Activated CD4-positive, alpha-beta T cell treated with anti-CD3 and anti-CD28 coated beads, Interleukin-2, amount 50 U/mL, for 4 hours (primary cell): ENCODE results near the gene SDHAF2.
"Not testable (repeated sequence)": the region's sequence is repeated elsewhere in the genome, so short reads cannot be mapped to it uniquely, and the experiment has no call there.

Experiments
- DNase-seq, 2 experiments: peaks; one replicate each; pipeline ENCODE4 v3.0.0-alpha.2; 2020

The SDHAF2 gene

GRCh38 chr11:61429346-61429690 lies 606 bp upstream of the SDHAF2 start:
- DNase-seq: peak; percentile 39 to 40

- DNase-seq: not testable (repeated sequence)
Measured at GRCh38 chr11:61430839-61431238, 915 bp downstream of the SDHAF2 start.

- no peak for DNase-seq
Measured at GRCh38 chr11:61437496-61437895, 7.6 kb downstream of the SDHAF2 start.

- no peak for DNase-seq
Measured at GRCh38 chr11:61439615-61440014, 9.7 kb downstream of the SDHAF2 start.

- DNase-seq: no peak
Measured at GRCh38 chr11:61442616-61443015, 12.7 kb downstream of the SDHAF2 start.

GRCh38 chr11:61445516-61445915 lies 15.6 kb downstream of the SDHAF2 start:
- no peak for DNase-seq

- DNase-seq: peak; percentile 73 to 75
Measured at GRCh38 chr11:61446211-61446651, 16.3 kb downstream of the SDHAF2 start.

GRCh38 chr11:61447601-61448551 lies 18.0 kb downstream of the SDHAF2 start:
- no peak for DNase-seq

- DNase-seq: no peak
Measured at GRCh38 chr11:61448552-61448927, 18.6 kb downstream of the SDHAF2 start.

GRCh38 chr11:61452825-61453224 lies 22.9 kb downstream of the SDHAF2 start:
- no peak for DNase-seq

GRCh38 chr11:61453695-61454094 lies 23.8 kb downstream of the SDHAF2 start:
- DNase-seq: no peak

GRCh38 chr11:61454520-61454919 lies 24.6 kb downstream of the SDHAF2 start:
- no peak for DNase-seq

GRCh38 chr11:61460474-61460881 lies 30.6 kb downstream of the SDHAF2 start:
- no peak for DNase-seq

GRCh38 chr11:61460986-61461385 lies 31.1 kb downstream of the SDHAF2 start:
- no peak for DNase-seq

GRCh38 chr11:61467602-61468001 lies 37.7 kb downstream of the SDHAF2 start:
- DNase-seq: not testable (repeated sequence)

GRCh38 chr11:61468002-61468401 lies 38.1 kb downstream of the SDHAF2 start:
- DNase-seq: no peak

- no peak for DNase-seq
Measured at GRCh38 chr11:61472282-61472681, 42.4 kb downstream of the SDHAF2 start.

GRCh38 chr11:61472868-61473267 lies 42.9 kb downstream of the SDHAF2 start:
- no peak for DNase-seq

GRCh38 chr11:61473370-61474012 lies 43.6 kb downstream of the SDHAF2 start:
- DNase-seq: no peak

- no peak for DNase-seq
Measured at GRCh38 chr11:61474013-61474643, 44.2 kb downstream of the SDHAF2 start.

GRCh38 chr11:61475433-61475832 lies 45.5 kb downstream of the SDHAF2 start:
- no peak for DNase-seq

- no peak for DNase-seq
Measured at GRCh38 chr11:61476371-61476770, 46.4 kb downstream of the SDHAF2 start.

- no peak for DNase-seq
Measured at GRCh38 chr11:61477126-61477525, 47.2 kb downstream of the SDHAF2 start.

- peak; percentile 35 to 53 for DNase-seq
Measured at GRCh38 chr11:61477727-61478148, 47.8 kb downstream of the SDHAF2 start.
